Liver (tissue), 9 donors: ENCODE data around the gene KLK15. TPM values are rescaled to one million over a fixed set of nuclear protein-coding genes. Genes with fewer than 3 reads are reported as not detected.

Experiments
- DNase-seq: peaks from one replicate; pipeline ENCODE4 v3.0.0-alpha.2; 2017; ENCODE audit warnings: low spot score
- H3K27ac ChIP-seq, 2 donors: one replicate each; pipeline ENCODE4 v1.7.0; 2013; ENCODE audit warnings: inconsistent platforms in 2 of 2, low read length in 2 of 2, control low read depth in 1 of 2, low read depth in 1 of 2, mild to moderate bottlenecking in 1 of 2
- H3K27me3 ChIP-seq, 4 donors: one replicate each; pipeline versions ENCODE4 v1.6.1 to v1.7.0; 2013; ENCODE audit warnings: low read length in 3 of 4, inconsistent platforms in 1 of 4, mild to moderate bottlenecking in 1 of 4, moderate library complexity in 1 of 4; ENCODE audit not compliant: control insufficient read depth in 4 of 4, insufficient read depth in 4 of 4
- H3K36me3 ChIP-seq, 4 donors: one replicate each; pipeline versions ENCODE4 v1.6.1 to v1.7.0; 2013; ENCODE audit warnings: low read length in 3 of 4, mild to moderate bottlenecking in 3 of 4, low read depth in 1 of 4, moderate library complexity in 1 of 4; ENCODE audit not compliant: control insufficient read depth in 4 of 4, insufficient read depth in 3 of 4
- H3K4me1 ChIP-seq, 4 donors: one replicate each; pipeline versions ENCODE4 v1.6.1 to v1.7.0; 2013; ENCODE audit warnings: low read length in 3 of 4, mild to moderate bottlenecking in 3 of 4, moderate library complexity in 1 of 4; ENCODE audit not compliant: control insufficient read depth in 4 of 4, insufficient read depth in 4 of 4
- H3K4me3 ChIP-seq, 3 donors: one replicate each; pipeline versions ENCODE4 v1.6.1 to v1.7.0; 2013; ENCODE audit warnings: low read length in 3 of 3, control low read depth in 1 of 3, low read depth in 1 of 3, mild to moderate bottlenecking in 1 of 3
- H3K9ac ChIP-seq, 2 donors: one replicate each; pipeline ENCODE4 v1.7.0; 2013; ENCODE audit warnings: low read length in 2 of 2, mild to moderate bottlenecking in 2 of 2, moderate library complexity in 2 of 2, control low read depth in 1 of 2, low read depth in 1 of 2
- H3K9me3 ChIP-seq, 4 donors: one replicate each; pipeline versions ENCODE4 v1.6.1 to v1.7.0; 2013; ENCODE audit warnings: low read length in 3 of 4; ENCODE audit not compliant: control insufficient read depth in 4 of 4
- ATF3 ChIP-seq: IDR thresholded peaks from 2 replicates; pipeline ENCODE4 v1.6.1; 2016; ENCODE audit warnings: antibody characterized with exemption
- CTCF ChIP-seq: fragments of 150-350 bp; IDR thresholded peaks from 2 replicates; pipeline ENCODE4 v1.5.1; 2017; ENCODE audit warnings: improper control_type of control experiment, low read depth, low read length; ENCODE audit not compliant: missing input control
- FOXA1 ChIP-seq: IDR thresholded peaks from 2 replicates; pipeline ENCODE4 v1.6.1; 2016; ENCODE audit warnings: antibody characterized with exemption
- FOXA2 ChIP-seq: IDR thresholded peaks from 2 replicates; pipeline ENCODE4 v1.6.1; 2016; ENCODE audit warnings: antibody characterized with exemption
- GABPA ChIP-seq, 2 donors: IDR thresholded peaks in 1 of 2; conservative IDR thresholded peaks in 1 of 2; 2 replicates each; pipeline ENCODE4 v1.6.1; 2016; ENCODE audit warnings: antibody characterized with exemption in 2 of 2, mild to moderate bottlenecking in 1 of 2, moderate library complexity in 1 of 2
- HNF4A ChIP-seq, 2 donors: conservative IDR thresholded peaks; 2 replicates each; pipeline ENCODE4 v1.6.1; 2016; ENCODE audit warnings: antibody characterized with exemption in 2 of 2, mild to moderate bottlenecking in 2 of 2
- HNF4G ChIP-seq: IDR thresholded peaks from 2 replicates; pipeline ENCODE4 v1.6.1; 2016; ENCODE audit warnings: antibody characterized with exemption
- JUND ChIP-seq, 2 donors: IDR thresholded peaks; 2 replicates each; pipeline ENCODE4 v1.6.1; 2016; ENCODE audit warnings: antibody characterized with exemption in 2 of 2
- MAX ChIP-seq: IDR thresholded peaks from 2 replicates; pipeline ENCODE4 v1.6.1; 2016; ENCODE audit warnings: antibody characterized with exemption
- NR2F2 ChIP-seq: IDR thresholded peaks from 2 replicates; pipeline ENCODE4 v1.6.1; 2016; ENCODE audit warnings: antibody characterized with exemption
- RXRA ChIP-seq, 2 donors: IDR thresholded peaks; 2 replicates each; pipeline ENCODE4 v1.6.1; 2017 to 2018; ENCODE audit warnings: antibody characterized with exemption in 2 of 2, mild to moderate bottlenecking in 1 of 2
- YY1 ChIP-seq: IDR thresholded peaks from 2 replicates; pipeline ENCODE4 v1.6.1; 2016; ENCODE audit warnings: antibody characterized with exemption, mild to moderate bottlenecking
- WGBS: extraction: QIAGEN DNeasy Blood & Tissue Kit; methylation state at CpG from one replicate; pipeline ENCODE4 v1.1.7; 2013; 5-methylcytosine and 5-hydroxymethylcytosine counted together
- polyA plus RNA-seq, 2 donors: library from polyadenylated mRNA; stranded (reverse) in 1 of 2; unstranded in 1 of 2; fragments of 200-250 nt in 1 of 2; fragments of >200 nt in 1 of 2; fragmentation: Nextera tagmentation in 1 of 2; extraction: Ambion mirVana in 1 of 2; gene quantifications; one replicate each; pipeline versions ENCODE4 v1.2.1 to v1.2.3, GENCODE V29; 2013 to 2015
- total RNA-seq, 2 donors: library from RNA; depleted of rRNA; stranded (reverse); fragments of >200 nt; gene quantifications; one replicate each; pipeline ENCODE4 v1.2.3, GENCODE V29; 2014
- donor health status: healthy.
- donor health status: healthy.
- donor health status: healthy.
- donor health status: healthy.
- donor health status: healthy.

The KLK15 gene
- total and polyA plus RNA-seq, 4 donors, result not detected

DNA sequence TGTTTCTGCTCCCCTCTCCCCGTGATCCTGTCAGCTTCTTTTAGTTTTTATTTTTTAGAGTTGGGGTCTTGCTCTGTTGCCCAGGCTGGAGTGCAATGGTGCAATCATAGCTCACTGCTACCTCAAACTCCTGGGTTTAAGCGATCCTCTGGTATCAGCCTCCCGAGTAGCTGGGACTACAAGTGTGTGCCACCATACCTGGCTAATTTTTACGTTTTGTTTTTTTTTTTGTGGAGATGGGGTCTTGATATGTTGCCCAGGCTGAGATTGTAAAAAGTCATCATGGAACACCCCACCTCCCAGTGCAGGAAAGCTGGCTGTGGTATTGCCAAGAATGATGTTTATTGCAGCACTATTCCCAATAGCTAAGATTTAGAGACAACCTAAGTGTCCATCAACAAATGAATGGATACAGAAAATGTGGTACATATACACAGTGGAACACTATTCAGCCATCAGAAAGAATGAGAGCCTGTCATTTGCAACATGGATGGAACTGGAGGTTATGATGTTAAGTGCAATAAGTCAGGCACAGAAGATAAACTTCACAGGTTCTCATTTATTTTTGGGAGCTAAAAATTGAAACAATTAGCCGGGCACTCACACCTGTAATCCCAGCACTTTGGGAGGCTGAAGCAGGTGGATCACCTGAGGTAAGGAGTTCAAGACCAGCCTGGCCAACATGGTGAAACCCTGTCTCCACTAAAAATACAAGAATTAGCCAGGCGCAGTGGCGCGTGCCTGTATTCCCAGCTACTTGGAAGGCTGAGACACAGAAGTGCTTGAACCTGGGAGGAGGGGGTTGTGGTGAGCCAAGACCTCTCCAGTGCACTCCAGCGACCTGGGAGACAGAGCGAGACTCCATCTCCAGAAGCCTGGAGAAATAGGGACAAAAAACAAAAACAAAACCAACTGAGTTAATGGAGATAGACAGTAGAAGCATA is 6.6 kb upstream of the KLK15 start:
- Histone ChIP-seq H3K36me3 (no peaks in the 10 kb centered on the region), H3K27me3 (no peaks in the 10 kb centered on the region), H3K9ac (no peak overlapping the region), H3K27ac (no peak overlapping the region), H3K4me1 (peaks cover 0 to 11% (median 4%) of the 10 kb centered on the region in 4 donors), H3K9me3 (peaks cover 0 to 12% (median 2%) of the 10 kb centered on the region in 4 donors), H3K4me3 (no peak overlapping the region)
- 83% methylated on average over 10 of the region's 10 CpGs for WGBS
- DNase-seq, result no peak
- no peak for TF ChIP-seq FOXA2
- TF ChIP-seq HNF4A (conservative IDR thresholded peaks at IDR 0.05), result no peak
- no peak for TF ChIP-seq JUND (IDR thresholded peaks at IDR 0.05)
- TF ChIP-seq HNF4G, result no peak
- no peak for TF ChIP-seq RXRA (IDR thresholded peaks at IDR 0.05)

DNA sequence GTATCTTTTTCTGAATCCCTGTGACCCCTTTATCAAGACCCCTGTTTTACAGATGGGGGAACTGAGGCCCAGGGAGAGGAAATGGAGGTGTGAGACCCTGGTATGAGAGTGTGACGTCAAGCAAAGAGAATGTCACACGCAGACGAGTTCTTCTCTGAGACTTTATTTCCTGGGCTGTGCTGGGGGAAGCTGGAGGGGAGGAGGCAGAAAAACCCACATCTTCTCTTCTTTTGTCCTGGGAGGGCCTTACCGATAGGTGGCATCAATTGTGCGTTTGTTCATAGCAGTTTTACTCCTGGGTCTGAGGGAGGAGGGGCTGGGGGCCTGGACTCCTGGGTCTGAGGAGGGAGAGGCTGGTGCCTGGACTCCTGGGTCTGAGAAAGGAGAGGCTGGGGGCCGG is 4.9 kb upstream of the KLK15 start:
- Histone ChIP-seq H3K4me1 (peaks cover 0 to 11% (median 4%) of the 10 kb centered on the region in 4 donors), H3K36me3 (no peaks in the 10 kb centered on the region), H3K9me3 (no peaks in the 10 kb centered on the region), H3K9ac (no peak overlapping the region), H3K27ac (no peak overlapping the region), H3K4me3 (no peak overlapping the region), H3K27me3 (no peaks in the 10 kb centered on the region)
- DNase-seq, result no peak
- TF ChIP-seq CTCF (no peak), FOXA2 (no peak), NR2F2 (no peak), RXRA (IDR thresholded peaks at IDR 0.05) (no peak), YY1 (no peak)
- WGBS, result 22% methylated on average over 6 of the region's 6 CpGs

- TF ChIP-seq MAX (no peak), NR2F2 (no peak), FOXA2 (no peak), GABPA (IDR thresholded peaks at IDR 0.05 in 1 of 2, conservative IDR thresholded peaks at IDR 0.05 in 1 of 2) (no peak), HNF4G (no peak), HNF4A (conservative IDR thresholded peaks at IDR 0.05) (no peak), ATF3 (no peak), FOXA1 (no peak)
- no peak for DNase-seq
- H3K36me3 ChIP-seq, result no peaks in the 10 kb centered on the region
- no peak overlapping the region for H3K27ac ChIP-seq
- no peak overlapping the region for H3K4me3 ChIP-seq
- WGBS, result 76% methylated on average over 10 of the region's 10 CpGs
- H3K4me1 ChIP-seq, result peaks cover 0 to 11% (median 4%) of the 10 kb centered on the region in 4 donors
- H3K9me3 ChIP-seq, result no peaks in the 10 kb centered on the region
- no peaks in the 10 kb centered on the region for H3K27me3 ChIP-seq
- no peak overlapping the region for H3K9ac ChIP-seq
These were observed 3.9 kb upstream of the KLK15 start for GRCh38 chr19:50837300-50837699.
